ENCODE measurements around the gene ITGA2. TPM values are rescaled to one million over a fixed set of nuclear protein-coding genes. Genes with fewer than 3 reads are reported as not detected.

The ITGA2 gene
- total and polyA plus RNA-seq, 2 of the 8 experiments (the other 6 are each of a cell fraction or from before 2014, with no cell fraction given), result 1.4 to 7.7 TPM

GRCh38 chr5:53019320-53019719, 30.2 kb downstream of the ITGA2 start (continued):
- TF ChIP-seq CHD7 (IDR thresholded peaks at IDR 0.05; ENCODE audit: insufficient replicate concordance, low read length) (no peak), SP4 (IDR thresholded peaks at IDR 0.05; ENCODE audit: low read length) (no peak), SUZ12 (IDR thresholded peaks at IDR 0.05; ENCODE audit: low read length) (no peak), RXRA (IDR thresholded peaks at IDR 0.05; ENCODE audit: insufficient read depth, low read depth, low read length) (no peak), CHD1 (IDR thresholded peaks at IDR 0.05; ENCODE audit: low read depth, low read length) (no peak), JUND (IDR thresholded peaks at IDR 0.05; ENCODE audit: low read length) (no peak), ZNF274 (IDR thresholded peaks at IDR 0.05; ENCODE audit: borderline replicate concordance, extremely low read depth, low read length) (no peak), FOSL1 (IDR thresholded peaks at IDR 0.05; ENCODE audit: insufficient read depth, low read depth, low read length) (no peak), EP300 (IDR thresholded peaks at IDR 0.05; ENCODE audit: borderline replicate concordance in 1 of 2, low read depth in 2 of 2, low read length in 2 of 2) (no peak), PHF8 (conservative IDR thresholded peaks at IDR 0.05; ENCODE audit: low read depth, low read length) (no peak), SP2 (IDR thresholded peaks at IDR 0.05; ENCODE audit: low read length) (no peak), SAP30 (IDR thresholded peaks at IDR 0.05; ENCODE audit: insufficient read depth, insufficient replicate concordance, low read length) (no peak)

Data from H1 (cell line).